Measurements from ENCODE around the gene PTPN4.

The PTPN4 gene

DNA sequence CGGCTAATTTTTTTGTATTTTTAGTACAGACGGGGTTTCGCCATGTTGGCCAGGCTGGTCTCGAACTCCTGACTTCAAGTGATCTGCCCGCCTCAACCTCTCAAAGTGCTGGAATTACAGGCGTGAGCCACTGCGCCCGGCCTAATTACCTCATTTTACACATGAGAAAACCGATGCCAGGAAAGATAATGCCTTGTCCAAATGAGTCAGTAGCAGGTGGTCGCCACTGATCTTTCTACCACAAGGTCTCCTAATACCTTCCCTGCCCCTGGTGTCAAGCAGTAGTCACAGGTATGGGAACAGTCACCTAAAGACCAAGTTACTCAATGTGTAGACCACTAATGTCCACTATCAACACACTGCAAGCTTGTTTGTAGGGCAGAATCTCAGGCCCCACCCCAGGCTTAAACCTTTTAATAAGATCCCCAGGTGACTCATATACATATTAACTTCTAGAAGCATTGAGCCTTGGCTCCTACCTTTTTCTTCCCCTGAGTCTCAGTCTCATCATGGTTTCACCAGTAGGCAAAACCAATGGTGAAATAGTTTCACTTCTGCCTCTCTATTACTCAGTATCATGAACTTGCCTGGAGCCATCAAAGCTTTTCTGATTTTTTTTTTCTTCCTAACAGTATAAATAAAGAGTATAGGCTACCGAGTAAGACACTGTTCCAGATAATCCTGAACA lies 246.3 kb downstream of the PTPN4 start:
- TF ChIP-seq, protein P1, sequence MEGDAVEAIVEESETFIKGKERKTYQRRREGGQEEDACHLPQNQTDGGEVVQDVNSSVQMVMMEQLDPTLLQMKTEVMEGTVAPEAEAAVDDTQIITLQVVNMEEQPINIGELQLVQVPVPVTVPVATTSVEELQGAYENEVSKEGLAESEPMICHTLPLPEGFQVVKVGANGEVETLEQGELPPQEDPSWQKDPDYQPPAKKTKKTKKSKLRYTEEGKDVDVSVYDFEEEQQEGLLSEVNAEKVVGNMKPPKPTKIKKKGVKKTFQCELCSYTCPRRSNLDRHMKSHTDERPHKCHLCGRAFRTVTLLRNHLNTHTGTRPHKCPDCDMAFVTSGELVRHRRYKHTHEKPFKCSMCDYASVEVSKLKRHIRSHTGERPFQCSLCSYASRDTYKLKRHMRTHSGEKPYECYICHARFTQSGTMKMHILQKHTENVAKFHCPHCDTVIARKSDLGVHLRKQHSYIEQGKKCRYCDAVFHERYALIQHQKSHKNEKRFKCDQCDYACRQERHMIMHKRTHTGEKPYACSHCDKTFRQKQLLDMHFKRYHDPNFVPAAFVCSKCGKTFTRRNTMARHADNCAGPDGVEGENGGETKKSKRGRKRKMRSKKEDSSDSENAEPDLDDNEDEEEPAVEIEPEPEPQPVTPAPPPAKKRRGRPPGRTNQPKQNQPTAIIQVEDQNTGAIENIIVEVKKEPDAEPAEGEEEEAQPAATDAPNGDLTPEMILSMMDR (IDR thresholded peaks at IDR 0.05; ENCODE audit: insufficient read depth, low read depth, low read length, missing control alignments) = no peak
- DNase-seq (ENCODE audit: low read depth) = peak; percentile 46
- no peak overlapping the region for H3K4me3 ChIP-seq (ENCODE audit: low read depth, low read length)

DNA sequence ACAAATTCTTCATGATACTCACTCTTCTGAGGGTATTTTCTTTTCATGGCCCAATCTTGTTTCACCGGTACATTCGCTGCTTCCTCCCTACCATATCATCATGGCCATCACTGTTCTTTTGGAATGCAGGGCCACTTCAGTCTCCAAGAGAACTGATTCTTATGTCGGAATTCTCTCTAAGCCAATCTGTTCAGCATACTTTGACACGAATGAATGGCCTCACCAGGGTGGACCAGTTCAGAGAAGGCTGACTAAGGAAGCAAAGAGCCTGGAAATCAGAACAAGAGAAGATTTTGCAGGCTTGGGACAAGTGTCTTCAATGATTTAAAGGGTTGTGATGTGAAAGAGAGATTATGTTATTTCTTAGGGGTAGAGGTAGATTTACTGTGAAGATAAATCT lies 248.1 kb downstream of the PTPN4 start:
- DNase-seq (ENCODE audit: low read depth) = no peak
- TF ChIP-seq, protein P1 (IDR thresholded peaks at IDR 0.05; ENCODE audit: insufficient read depth, low read depth, low read length, missing control alignments) = no peak
- H3K4me3 ChIP-seq (ENCODE audit: low read depth, low read length) = no peak overlapping the region

DNA sequence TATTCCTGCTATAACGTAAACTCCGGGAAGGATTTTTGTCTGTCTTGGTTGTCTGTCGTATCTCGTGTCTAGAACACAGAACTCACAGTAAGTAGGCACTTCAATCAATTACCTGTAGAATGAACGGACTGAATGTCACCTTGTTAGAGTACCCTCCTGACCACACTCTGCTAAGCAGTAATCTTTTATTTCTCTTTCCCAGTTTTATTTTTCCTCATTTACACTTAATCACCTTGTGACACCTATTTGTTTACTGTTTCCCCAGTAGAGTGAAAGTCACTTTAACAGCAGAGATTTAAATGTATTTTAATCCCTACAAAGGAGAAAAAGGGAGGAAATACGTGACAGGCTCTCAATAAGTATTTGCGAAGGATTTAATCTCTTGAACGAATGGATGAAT lies 252.6 kb downstream of the PTPN4 start:
- H3K4me3 ChIP-seq (ENCODE audit: low read depth, low read length) = peak overlapping the region; percentile 61
- no peak for DNase-seq (ENCODE audit: low read depth)
- TF ChIP-seq, protein P1 (IDR thresholded peaks at IDR 0.05; ENCODE audit: insufficient read depth, low read depth, low read length, missing control alignments) = no peak

DNA sequence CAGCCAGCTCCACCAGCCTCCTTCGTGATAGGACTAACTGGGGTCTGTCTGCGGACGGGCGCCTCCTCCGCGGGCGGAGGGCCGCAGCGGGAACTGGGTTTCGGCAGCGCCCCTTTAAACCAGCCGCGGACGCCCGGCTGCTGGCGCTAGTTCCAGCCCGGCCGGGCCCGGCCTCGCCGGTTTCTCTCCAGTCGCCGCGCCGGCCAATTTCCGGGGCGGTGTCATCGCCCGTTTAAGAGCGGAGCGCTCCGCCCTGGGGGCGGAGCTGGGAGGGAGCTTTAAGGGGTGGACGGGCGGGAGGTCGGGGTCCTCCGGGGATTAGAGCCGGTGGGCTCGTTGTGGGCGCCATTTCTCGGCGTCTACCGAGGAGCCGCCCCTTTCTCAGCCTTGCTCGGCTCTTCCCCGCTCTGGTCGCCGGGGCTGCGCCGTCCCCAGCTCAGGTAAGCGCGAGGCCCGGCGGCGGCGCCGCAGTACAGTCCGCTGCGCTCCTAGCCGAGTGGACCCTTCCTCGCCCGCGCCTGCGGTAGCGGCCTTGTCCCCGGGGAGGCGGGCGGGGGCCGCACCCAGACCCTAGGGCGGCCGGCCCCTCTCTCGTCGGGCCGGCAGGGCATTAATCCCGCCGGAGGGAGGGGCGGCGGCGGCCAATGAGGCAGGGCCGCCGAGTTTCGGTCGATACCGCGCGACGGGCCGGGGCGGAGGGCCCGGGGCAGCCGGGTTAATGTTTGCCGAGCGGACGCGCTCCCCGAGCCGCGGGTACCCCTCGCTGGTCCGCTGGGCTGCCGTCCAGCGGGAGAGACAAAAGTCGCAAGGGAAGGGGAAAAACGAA lies 253.3 kb downstream of the PTPN4 start, which contains the start of gene EPB41L5:
EPB41L5 (plus strand) TSS at position 307 of the 826 bp plus-strand sequence. CDS start 6,008 bp downstream, outside the sequence.
- H3K4me3 ChIP-seq (ENCODE audit: low read depth, low read length) = peak within 1 kb of the TSS; percentile 61
- TF ChIP-seq, protein P1 (IDR thresholded peaks at IDR 0.05; ENCODE audit: insufficient read depth, low read depth, low read length, missing control alignments) = no peak
- peak; percentile 91 for DNase-seq (ENCODE audit: low read depth)

DNA sequence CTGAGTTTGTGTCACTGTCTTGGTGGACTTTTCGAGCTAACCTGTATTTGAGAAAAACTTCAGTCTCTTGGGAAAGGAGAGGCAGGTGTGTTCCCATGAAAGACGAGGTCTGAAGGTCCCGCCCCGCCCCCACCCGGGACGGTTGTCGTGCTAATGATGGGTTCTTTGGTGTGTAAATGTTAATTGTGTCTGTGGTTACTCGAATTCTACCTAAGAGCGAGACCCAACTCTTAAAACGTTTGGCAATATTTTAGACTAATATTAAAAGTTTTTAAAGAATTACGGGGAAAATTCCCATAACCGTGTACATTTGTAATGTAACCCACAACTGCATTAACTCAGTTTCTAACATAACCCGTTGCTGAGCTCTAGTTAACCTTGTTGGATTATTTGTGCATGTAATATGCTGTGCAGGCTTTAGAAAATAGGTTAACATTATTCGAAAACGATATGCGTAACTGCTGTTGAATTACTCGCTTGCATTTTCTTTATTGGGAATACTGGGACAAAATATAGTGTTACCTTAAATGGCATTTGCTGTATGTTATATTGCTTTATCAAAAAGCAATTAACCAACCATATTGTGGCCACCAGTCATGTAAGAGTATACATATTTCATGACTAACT lies 254.0 kb downstream of the PTPN4 start:
- peak overlapping the region; percentile 61 for H3K4me3 ChIP-seq (ENCODE audit: low read depth, low read length)
- TF ChIP-seq, protein P1 (IDR thresholded peaks at IDR 0.05; ENCODE audit: insufficient read depth, low read depth, low read length, missing control alignments) = no peak
- DNase-seq (ENCODE audit: low read depth) = no peak

DNA sequence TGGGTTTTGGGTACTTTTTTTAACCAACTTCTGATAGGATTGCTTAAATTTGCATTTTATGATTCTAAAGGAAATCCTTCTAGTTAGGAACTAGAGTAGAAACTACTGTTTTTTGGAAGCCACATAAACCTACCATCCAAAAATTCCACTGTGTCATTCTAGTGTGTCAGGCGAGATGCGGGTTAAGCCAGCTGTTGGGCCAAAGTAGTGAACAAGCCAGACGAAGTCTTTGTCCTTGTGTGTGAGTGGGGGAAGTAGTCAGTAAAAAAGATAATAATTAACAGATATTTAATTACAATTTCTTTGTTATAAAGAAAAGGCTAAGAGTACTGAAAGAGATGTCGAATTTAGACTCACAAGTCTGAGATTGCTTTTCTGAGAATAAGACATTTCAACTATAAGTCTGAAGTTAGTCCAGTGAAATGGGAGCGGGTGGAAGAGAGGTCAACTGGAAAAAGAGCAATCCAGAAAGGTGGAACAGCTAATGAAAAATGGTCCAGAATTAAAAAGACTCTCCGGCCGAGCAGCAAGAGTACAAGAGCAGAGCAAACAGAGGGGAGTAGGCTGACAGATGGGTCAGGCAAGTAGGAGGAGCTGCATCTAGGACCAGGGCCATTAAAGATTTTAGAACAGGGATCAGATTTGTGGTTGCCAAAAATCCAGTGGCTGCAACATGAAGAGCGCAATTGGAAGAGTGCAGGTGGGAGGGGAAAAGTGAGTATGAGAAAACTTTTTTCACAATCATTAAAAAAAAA lies 254.7 kb downstream of the PTPN4 start:
- no peak for DNase-seq (ENCODE audit: low read depth)
- H3K4me3 ChIP-seq (ENCODE audit: low read depth, low read length) = no peak overlapping the region
- TF ChIP-seq, protein P1 (IDR thresholded peaks at IDR 0.05; ENCODE audit: insufficient read depth, low read depth, low read length, missing control alignments) = no peak

All from GM12865 (cell line).